GM23248 (cell line): ENCODE data around the gene ATRX. TPM values are rescaled to one million over a fixed set of nuclear protein-coding genes. Genes with fewer than 3 reads are reported as not detected.

Experiments
- DNase-seq: peaks from one replicate; pipeline ENCODE4 v3.0.0-alpha.2; 2015
- H2AFZ ChIP-seq: fragments of 200-600 bp; sonication (generic); 2 replicates; pipeline ENCODE4 v1.6.1; 2016; ENCODE audit warnings: antibody characterized with exemption
- H3F3A ChIP-seq: fragments of 200-600 bp; sonication (generic); 2 replicates; pipeline ENCODE4 v1.6.1; 2016; ENCODE audit warnings: mild to moderate bottlenecking, antibody characterized with exemption, mixed run types; ENCODE audit not compliant: insufficient read depth
- H3K27ac ChIP-seq: fragments of 200-600 bp; sonication (generic); 2 replicates; pipeline ENCODE4 v1.5.1; 2016; ENCODE audit warnings: mild to moderate bottlenecking
- H3K27me3 ChIP-seq: fragments of 200-600 bp; sonication (generic); replicated peaks from 2 replicates; pipeline ENCODE4 v1.6.1; 2016; ENCODE audit warnings: mild to moderate bottlenecking; ENCODE audit not compliant: insufficient read depth
- H3K36me3 ChIP-seq: fragments of 200-600 bp; sonication (generic); 2 replicates; pipeline ENCODE4 v1.6.1; 2016; ENCODE audit warnings: low read depth, mild to moderate bottlenecking
- H3K4me1 ChIP-seq: fragments of 200-600 bp; sonication (generic); 2 replicates; pipeline ENCODE4 v1.6.1; 2016; ENCODE audit warnings: mild to moderate bottlenecking; ENCODE audit not compliant: insufficient read depth
- H3K4me2 ChIP-seq: fragments of 200-600 bp; sonication (generic); one replicate; pipeline ENCODE4 v1.6.1; 2016; ENCODE audit warnings: mild to moderate bottlenecking; ENCODE audit not compliant: unreplicated experiment
- H3K4me3 ChIP-seq: fragments of 200-600 bp; sonication (generic); 2 replicates; pipeline ENCODE4 v1.5.1; 2016; ENCODE audit warnings: mild to moderate bottlenecking
- H3K79me2 ChIP-seq: fragments of 200-600 bp; sonication (generic); 2 replicates; pipeline ENCODE4 v1.6.1; 2016; ENCODE audit warnings: mild to moderate bottlenecking; ENCODE audit not compliant: insufficient read depth
- H3K9ac ChIP-seq: fragments of 200-600 bp; sonication (generic); 2 replicates; pipeline ENCODE4 v1.6.1; 2016; ENCODE audit warnings: mild to moderate bottlenecking
- H3K9me2 ChIP-seq: fragments of 200-600 bp; sonication (generic); 2 replicates; pipeline ENCODE4 v1.6.1; 2016; ENCODE audit warnings: mixed run types, mild to moderate bottlenecking, moderate library complexity; ENCODE audit not compliant: insufficient read depth
- H3K9me3 ChIP-seq: fragments of 200-600 bp; sonication (generic); one replicate; pipeline ENCODE4 v1.6.1; 2017; ENCODE audit warnings: low read depth
- H4K20me1 ChIP-seq: fragments of 200-600 bp; sonication (generic); 2 replicates; pipeline ENCODE4 v1.6.0; 2016; ENCODE audit not compliant: insufficient read depth
- EZH2 ChIP-seq: fragments of 200-600 bp; sonication (generic); IDR thresholded peaks from 2 replicates; pipeline ENCODE4 v1.6.1; 2018; ENCODE audit warnings: antibody characterized with exemption, mild to moderate bottlenecking; ENCODE audit not compliant: insufficient read depth, poor library complexity, severe bottlenecking
- EZH2phosphoT487 ChIP-seq: fragments of 200-600 bp; sonication (generic); IDR thresholded peaks from 2 replicates; pipeline ENCODE4 v1.6.1; 2018; ENCODE audit warnings: antibody characterized with exemption, moderate library complexity, mild to moderate bottlenecking, low read depth; ENCODE audit not compliant: insufficient read depth
- WGBS, 2 experiments: methylation state at CpG; one replicate each; pipeline ENCODE4 v1.1.6; 2015 to 2017; ENCODE audit warnings: low lambda C conversion rate in 2 of 2, low coverage in 1 of 2; ENCODE audit errors: missing lambda C conversion rate in 2 of 2; 5-methylcytosine and 5-hydroxymethylcytosine counted together
- in situ Hi-C: fragments of 300-500 bp; cut with MboI; formaldehyde crosslinking; loops from 2 replicates; pipeline ENCODE4 v1.15.0; 2020
- polyA plus RNA-seq: library from polyadenylated mRNA; unstranded; fragments of >200 nt; fragmentation: Nextera tagmentation; extraction: Ambion mirVana; gene quantifications from 2 replicates; pipeline ENCODE4 v1.2.1, GENCODE V29; 2016
- total RNA-seq: library from RNA; depleted of rRNA; stranded (reverse); fragments of >200 nt; shearing (Covaris generic); gene quantifications from 2 replicates; pipeline ENCODE4 v1.2.3, GENCODE V29; 2014

The ATRX gene
- total and polyA plus RNA-seq, 2 experiments from 2014 or later = 52.7 to 74.6 TPM

DNA sequence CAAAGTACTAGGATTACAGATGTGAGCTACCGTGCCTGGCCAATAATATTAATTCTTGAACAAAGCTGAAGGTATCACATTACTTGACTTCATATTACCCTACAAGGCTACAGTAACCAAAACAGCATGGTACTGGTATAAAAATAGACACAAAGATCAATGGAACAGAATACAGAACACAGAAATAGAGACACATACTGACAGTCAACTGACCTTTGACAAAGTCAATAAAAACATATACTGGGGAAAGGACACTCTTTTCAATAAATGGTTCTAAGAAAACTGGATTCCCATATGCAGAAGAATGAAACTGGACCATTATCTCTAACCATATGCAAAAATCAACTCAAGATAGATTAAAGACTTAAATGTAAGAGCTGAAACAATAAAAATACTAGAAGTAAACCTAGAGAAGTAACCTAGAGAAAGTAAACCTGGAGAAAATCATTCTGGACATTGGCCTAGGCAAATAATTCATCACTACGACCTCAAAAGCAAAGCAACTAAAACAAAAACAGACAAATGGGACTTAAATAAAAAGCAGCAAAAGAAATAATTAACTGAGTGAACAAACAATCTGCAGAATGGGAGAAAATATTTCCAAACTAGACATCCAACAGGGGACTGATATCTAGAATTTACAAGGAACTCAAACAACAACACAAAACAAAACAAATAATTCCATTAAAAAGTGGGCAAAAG is 182.2 kb downstream of the ATRX start:
- Histone ChIP-seq H4K20me1 (no peaks in the 10 kb centered on the region), H3K9ac (no peak overlapping the region), H3K9me3 (no peaks in the 10 kb centered on the region), H3K79me2 (no peaks in the 10 kb centered on the region; the same call in 1 of the 2 replicates), H3K4me2 (no peak overlapping the region), H3K9me2 (no peaks in the 10 kb centered on the region), H3F3A (no peaks in the 10 kb centered on the region), H3K27ac (no peak overlapping the region), H3K27me3 (no peaks in the 10 kb centered on the region), H3K36me3 (no peaks in the 10 kb centered on the region), H3K4me1 (no peaks in the 10 kb centered on the region), H2AFZ (no peak overlapping the region), H3K4me3 (no peak overlapping the region)
- in situ Hi-C loops = no loop called here
- TF ChIP-seq EZH2phosphoT487 = no peak
- 95 to 100% methylated on average over 1 to 2 of the region's 2 CpGs for WGBS, 2 experiments
- no peak for DNase-seq

DNA sequence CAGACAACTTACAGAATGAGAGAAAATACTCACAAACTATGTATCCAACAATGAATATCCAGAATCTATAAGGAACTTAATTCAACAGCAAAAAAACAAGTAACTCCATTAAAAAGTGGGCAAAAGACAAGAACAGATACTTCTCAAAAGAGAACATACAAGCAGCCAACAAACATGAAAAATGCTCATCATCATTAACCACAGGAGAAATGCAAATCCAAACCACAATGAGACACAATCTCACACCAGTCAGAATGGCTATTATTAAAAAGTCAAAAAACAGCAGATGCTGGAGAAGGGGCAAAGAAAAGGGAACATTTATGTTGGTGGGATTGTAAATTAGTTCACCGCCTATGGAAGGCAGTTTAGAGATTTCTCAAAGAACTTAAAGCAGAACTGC is 188.5 kb downstream of the ATRX start:
- Histone ChIP-seq H3F3A (no peaks in the 10 kb centered on the region), H3K4me3 (no peak overlapping the region), H3K4me1 (peaks cover 3% of the 10 kb centered on the region), H3K79me2 (peaks cover 4% of the 10 kb centered on the region; the same call in 1 of the 2 replicates), H3K36me3 (no peaks in the 10 kb centered on the region), H3K27me3 (no peaks in the 10 kb centered on the region), H4K20me1 (no peaks in the 10 kb centered on the region), H3K9me2 (no peaks in the 10 kb centered on the region), H3K4me2 (no peak overlapping the region), H2AFZ (no peak overlapping the region), H3K9ac (no peak overlapping the region), H3K27ac (no peak overlapping the region), H3K9me3 (no peaks in the 10 kb centered on the region)
- in situ Hi-C loops = loop anchor here (25.0 kb wide), 2 partner anchors 90 to 1160 kb away; partner anchors contain the start of gene MAGEE1
- no peak for DNase-seq
- TF ChIP-seq EZH2 (no peak), EZH2phosphoT487 (no peak)
- 53 to 56% methylated on average over 1 of the region's 1 CpG for WGBS, 2 experiments

DNA sequence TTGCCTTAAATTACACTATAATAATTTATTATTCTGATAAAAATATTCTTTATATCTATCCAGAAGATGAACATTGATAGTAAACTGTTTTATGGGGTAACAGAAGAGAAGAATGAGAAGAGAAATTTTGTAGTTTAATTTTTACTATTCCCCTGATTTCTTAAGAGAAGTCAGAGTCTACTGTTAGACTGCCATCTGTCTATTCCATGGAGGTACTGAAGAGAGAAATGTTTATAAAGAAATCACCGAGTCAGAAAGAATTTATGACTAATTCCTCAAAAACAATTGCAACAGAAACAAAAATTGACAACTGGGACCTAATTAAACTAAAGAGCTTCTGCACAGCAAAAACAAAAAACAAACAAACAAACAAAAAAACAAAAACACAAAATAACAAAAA is 188.9 kb downstream of the ATRX start:
- no peak overlapping the region for H3K4me2 ChIP-seq
- no peaks in the 10 kb centered on the region for H3K36me3 ChIP-seq
- H3K9me2 ChIP-seq = no peaks in the 10 kb centered on the region
- no peak overlapping the region for H3K9ac ChIP-seq
- peaks cover 3% of the 10 kb centered on the region for H3K4me1 ChIP-seq
- no peaks in the 10 kb centered on the region for H3K9me3 ChIP-seq
- no peaks in the 10 kb centered on the region for H3F3A ChIP-seq
- peaks cover 4% of the 10 kb centered on the region; the same call in 1 of the 2 replicates for H3K79me2 ChIP-seq
- no peak for TF ChIP-seq EZH2phosphoT487
- no peak for TF ChIP-seq EZH2
- 0 to 4% methylated on average over 1 of the region's 1 CpG for WGBS, 2 experiments
- no peak overlapping the region for H3K4me3 ChIP-seq
- no peaks in the 10 kb centered on the region for H3K27me3 ChIP-seq
- H2AFZ ChIP-seq = no peak overlapping the region
- H4K20me1 ChIP-seq = no peaks in the 10 kb centered on the region
- no peak overlapping the region for H3K27ac ChIP-seq
- peak; percentile 66 for DNase-seq
- in situ Hi-C loops = loop anchor here (25.0 kb wide), 2 partner anchors 90 to 1160 kb away; partner anchors contain the start of gene MAGEE1

DNA sequence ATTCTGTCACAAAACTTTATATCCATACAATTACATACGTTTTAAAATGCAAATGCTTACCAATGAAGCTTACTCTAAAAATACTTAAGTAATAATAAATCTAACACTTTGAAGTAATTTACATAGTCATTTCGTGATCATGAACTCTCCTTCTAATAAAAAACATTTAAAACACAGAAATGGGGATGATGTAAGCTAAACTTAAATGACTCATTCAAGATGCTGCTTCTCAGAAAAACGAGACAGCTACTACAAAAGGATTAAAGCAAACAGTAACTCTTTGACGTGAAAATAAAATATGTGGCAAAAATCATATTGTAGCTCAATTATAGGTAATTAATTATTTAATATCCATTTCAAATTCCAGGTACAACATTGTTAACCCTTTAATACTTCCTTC is 190.2 kb downstream of the ATRX start:
- Histone ChIP-seq H3K4me2 (no peak overlapping the region), H4K20me1 (no peaks in the 10 kb centered on the region), H3K4me1 (peaks cover 9% of the 10 kb centered on the region), H3K79me2 (peaks cover 4% of the 10 kb centered on the region; the same call in 1 of the 2 replicates), H2AFZ (no peak overlapping the region), H3K4me3 (no peak overlapping the region), H3K9me2 (no peaks in the 10 kb centered on the region), H3K36me3 (no peaks in the 10 kb centered on the region), H3K27ac (no peak overlapping the region), H3F3A (no peaks in the 10 kb centered on the region), H3K27me3 (no peaks in the 10 kb centered on the region), H3K9me3 (no peaks in the 10 kb centered on the region), H3K9ac (no peak overlapping the region)
- WGBS, 2 experiments = 8 to 12% methylated on average over 4 of the region's 4 CpGs
- in situ Hi-C loops = loop anchor here (25.0 kb wide), 2 partner anchors 91 to 1159 kb away; partner anchors contain the start of gene MAGEE1
- TF ChIP-seq EZH2 = no peak
- no peak for TF ChIP-seq EZH2phosphoT487
- DNase-seq = peak; percentile 52
